HCEC 1CT (cell line): ENCODE results near the gene CLIC4.
"Not testable (repeated sequence)": the region's sequence is repeated elsewhere in the genome, so short reads cannot be mapped to it uniquely, and the experiment has no call there.

Experiments used
- DNase-seq: peaks from one replicate; pipeline ENCODE4 v3.0.0-alpha.2; 2017

The CLIC4 gene

GRCh38 chr1:24720152-24720551, 25.1 kb upstream of the CLIC4 start:
- DNase-seq = peak; percentile 96

- DNase-seq = no peak
Measured at GRCh38 chr1:24721533-24721932, 23.7 kb upstream of the CLIC4 start.

GRCh38 chr1:24722073-24723035, 22.9 kb upstream of the CLIC4 start:
- not testable (repeated sequence) for DNase-seq

- DNase-seq = peak; percentile 88
Measured at GRCh38 chr1:24724345-24725208, 20.7 kb upstream of the CLIC4 start.

GRCh38 chr1:24725209-24725651, 20.0 kb upstream of the CLIC4 start:
- DNase-seq = peak; percentile 49

- no peak for DNase-seq
Measured at GRCh38 chr1:24726741-24727140, 18.5 kb upstream of the CLIC4 start.

- DNase-seq = peak; percentile 86
Measured at GRCh38 chr1:24727501-24728216, 17.6 kb upstream of the CLIC4 start.

- DNase-seq = no peak
Measured at GRCh38 chr1:24728982-24729381, 16.3 kb upstream of the CLIC4 start.

GRCh38 chr1:24732186-24732885, 12.9 kb upstream of the CLIC4 start:
- no peak for DNase-seq

- not testable (repeated sequence) for DNase-seq
Measured at GRCh38 chr1:24733342-24733741, 11.9 kb upstream of the CLIC4 start.

GRCh38 chr1:24735156-24735508, 10.1 kb upstream of the CLIC4 start:
- no peak for DNase-seq

- DNase-seq = peak; percentile 34
Measured at GRCh38 chr1:24735509-24736375, 9.5 kb upstream of the CLIC4 start.

GRCh38 chr1:24737368-24738117, 7.7 kb upstream of the CLIC4 start:
- DNase-seq = no peak

GRCh38 chr1:24739241-24739640, 6.0 kb upstream of the CLIC4 start:
- DNase-seq = no peak

- DNase-seq = peak; percentile 41
Measured at GRCh38 chr1:24742090-24742938, 2.9 kb upstream of the CLIC4 start.

GRCh38 chr1:24743404-24744211, 1.6 kb upstream of the CLIC4 start:
- DNase-seq = peak; percentile 49

- peak; percentile 75 for DNase-seq
Measured at GRCh38 chr1:24745711-24746413, 615 bp downstream of the CLIC4 start.
